Measurements from ENCODE around the gene CDH4.
"Not testable (repeated sequence)": the region's sequence is repeated elsewhere in the genome, so short reads cannot be mapped to it uniquely, and the experiment has no call there.

CDH4 gene

DNA sequence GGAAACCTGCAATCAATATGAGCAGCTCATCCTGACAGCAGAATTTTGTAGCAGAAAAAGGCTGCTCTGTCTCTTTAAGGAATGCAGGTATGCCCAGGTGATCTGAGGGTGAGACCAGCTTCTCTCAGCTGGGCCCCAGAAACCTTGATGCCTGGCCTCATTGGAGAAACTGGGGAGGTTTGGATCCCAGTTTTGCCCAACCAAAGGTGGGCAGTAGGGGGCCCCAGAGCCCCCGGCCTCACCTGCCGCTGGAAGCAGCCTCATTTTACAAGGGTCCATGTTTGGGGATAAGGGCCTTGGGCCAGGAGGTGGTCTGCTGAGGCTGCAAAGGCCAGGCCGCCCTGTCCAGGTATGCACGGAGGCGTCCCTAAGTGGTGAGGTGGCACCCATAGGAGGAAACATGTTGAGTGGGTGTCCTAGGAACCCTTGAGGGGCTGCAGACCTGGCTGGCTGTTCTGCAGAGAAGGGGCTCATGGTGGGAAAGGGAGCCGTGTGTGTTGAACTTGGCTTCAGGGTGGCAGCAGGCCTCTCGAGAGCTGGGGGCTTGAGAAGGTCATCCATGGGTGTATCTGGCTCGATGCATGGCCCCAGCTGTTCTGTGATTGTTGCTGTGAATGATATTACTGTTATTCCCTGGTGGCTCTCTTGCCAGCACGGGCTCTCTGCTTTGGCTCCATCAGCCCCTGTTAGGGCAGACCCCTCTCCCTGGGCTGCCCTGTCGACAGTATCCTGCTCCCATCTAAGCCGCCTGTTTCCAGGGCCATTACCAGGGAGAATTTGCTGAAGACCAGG, 208.4 kb downstream of the CDH4 start:
- Histone ChIP-seq H3K4me1 (no peaks in the 10 kb centered on the region), H3K4me3 (no peak overlapping the region), H3K36me3 (replicated peaks) (no peaks in the 10 kb centered on the region), H3K27me3 (ENCODE audit: low read depth) (no peaks in the 10 kb centered on the region), H3K9me3 (no peaks in the 10 kb centered on the region)
- no peak for DNase-seq (ENCODE audit: low spot score in 2 of 2)
- in situ Hi-C loops (cut with MboI; ENCODE audit: low sequenced_read_pairs): no loop called here

DNA sequence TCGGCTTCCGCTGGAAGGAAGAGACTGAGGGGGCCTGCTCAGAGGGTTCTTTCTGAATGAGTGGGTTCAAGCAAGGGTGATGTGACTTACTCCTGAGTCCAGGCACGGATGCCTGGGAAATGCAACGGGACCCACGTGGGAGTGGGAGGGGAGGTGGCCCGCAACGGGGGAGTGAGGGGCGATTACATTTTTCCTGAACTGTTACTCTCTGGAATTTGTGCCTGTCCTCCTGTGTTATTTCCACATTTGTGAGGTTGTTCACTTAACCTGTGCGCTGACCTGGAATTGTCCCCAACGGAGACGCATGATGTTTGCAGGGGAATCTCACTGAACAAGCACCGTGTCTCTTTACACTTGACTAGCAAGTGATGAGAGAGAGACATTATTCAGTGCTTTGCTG, 209.4 kb downstream of the CDH4 start:
- in situ Hi-C loops (cut with MboI; ENCODE audit: low sequenced_read_pairs): no loop called here
- H3K4me3 ChIP-seq: no peak overlapping the region

DNA sequence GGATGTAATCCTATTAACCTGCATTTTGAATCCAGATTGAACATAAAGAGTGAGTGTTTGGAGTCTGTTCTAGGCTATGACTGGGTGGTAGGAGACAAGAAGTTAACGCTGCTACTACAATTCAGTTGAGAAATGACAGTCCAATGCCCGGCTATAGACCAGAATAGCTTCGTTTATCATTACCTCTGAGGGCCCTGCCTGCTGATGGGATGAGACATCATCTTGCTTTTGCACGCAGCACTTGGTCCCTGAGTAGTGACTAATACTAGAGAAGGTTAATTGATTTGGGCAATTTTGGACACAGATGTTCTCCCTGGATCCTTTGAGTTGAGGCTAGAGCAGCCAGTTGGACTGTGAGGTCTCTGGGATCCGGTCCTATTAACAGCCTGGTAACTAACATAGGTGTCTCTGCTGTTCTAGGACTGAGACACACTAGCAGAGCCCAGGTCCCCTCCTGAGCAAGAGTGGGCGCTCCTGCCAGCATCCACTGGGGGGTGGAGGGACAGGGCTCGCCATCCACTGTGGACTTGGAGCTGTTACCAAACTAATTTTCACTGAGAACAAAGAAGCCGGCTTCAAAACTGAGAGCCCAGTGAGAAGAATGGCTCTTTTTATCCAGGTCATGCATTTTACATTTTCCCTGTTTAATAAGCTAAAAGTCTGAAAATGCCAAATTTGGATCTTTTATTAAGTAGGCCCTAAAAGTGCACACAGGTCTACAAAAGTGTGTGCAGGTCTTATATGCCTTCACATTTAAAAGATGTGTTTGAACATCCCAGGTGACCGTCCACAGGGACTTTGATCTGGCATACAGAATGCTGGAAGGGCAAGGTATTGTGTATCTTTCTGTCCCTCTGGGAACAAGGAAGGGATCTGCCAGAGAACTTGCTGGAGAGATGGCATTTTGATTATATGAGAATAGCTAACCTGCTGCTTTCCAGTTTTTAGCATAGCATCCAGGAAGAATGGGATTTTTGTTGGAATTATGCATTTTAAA, 212.5 kb downstream of the CDH4 start:
- Histone ChIP-seq H3K27me3 (ENCODE audit: low read depth) (no peaks in the 10 kb centered on the region), H3K9me3 (no peaks in the 10 kb centered on the region), H3K36me3 (replicated peaks) (no peaks in the 10 kb centered on the region), H3K4me1 (no peaks in the 10 kb centered on the region), H3K4me3 (no peak overlapping the region)
- no peak for DNase-seq (ENCODE audit: low spot score in 2 of 2)
- in situ Hi-C loops (cut with MboI; ENCODE audit: low sequenced_read_pairs): no loop called here

More for the DNA sequence above, 209.4 kb downstream of the CDH4 start:
- no peak for DNase-seq (ENCODE audit: low spot score in 2 of 2)
- Histone ChIP-seq H3K4me1 (no peaks in the 10 kb centered on the region), H3K27me3 (ENCODE audit: low read depth) (no peaks in the 10 kb centered on the region), H3K9me3 (no peaks in the 10 kb centered on the region), H3K36me3 (replicated peaks) (no peaks in the 10 kb centered on the region)

DNA sequence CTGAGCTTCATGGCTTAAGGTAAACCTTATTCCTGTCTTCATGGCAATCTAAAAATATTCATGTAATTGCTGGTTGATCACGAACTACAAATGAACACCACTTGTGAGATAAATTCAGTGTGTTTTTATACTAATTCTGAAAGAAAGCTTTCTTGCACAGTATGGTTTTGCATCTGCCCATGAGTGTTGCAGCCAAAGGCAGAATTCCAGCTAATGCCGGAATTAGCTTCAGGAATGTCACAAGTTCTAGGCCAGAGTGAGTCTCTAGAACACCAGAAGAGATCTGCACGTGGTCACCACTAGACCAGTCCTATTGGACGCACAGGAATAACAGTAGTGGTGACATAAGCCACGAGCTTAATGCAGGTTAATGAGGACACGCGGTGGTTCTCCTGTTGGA, 223.7 kb downstream of the CDH4 start:
- H3K9me3 ChIP-seq: no peaks in the 10 kb centered on the region
- in situ Hi-C loops (cut with MboI; ENCODE audit: low sequenced_read_pairs): no loop called here
- H3K36me3 ChIP-seq (replicated peaks): no peaks in the 10 kb centered on the region
- no peak overlapping the region for H3K4me3 ChIP-seq
- no peaks in the 10 kb centered on the region for H3K4me1 ChIP-seq
- DNase-seq (ENCODE audit: low spot score in 2 of 2): no peak
- H3K27me3 ChIP-seq (ENCODE audit: low read depth): no peaks in the 10 kb centered on the region

DNA sequence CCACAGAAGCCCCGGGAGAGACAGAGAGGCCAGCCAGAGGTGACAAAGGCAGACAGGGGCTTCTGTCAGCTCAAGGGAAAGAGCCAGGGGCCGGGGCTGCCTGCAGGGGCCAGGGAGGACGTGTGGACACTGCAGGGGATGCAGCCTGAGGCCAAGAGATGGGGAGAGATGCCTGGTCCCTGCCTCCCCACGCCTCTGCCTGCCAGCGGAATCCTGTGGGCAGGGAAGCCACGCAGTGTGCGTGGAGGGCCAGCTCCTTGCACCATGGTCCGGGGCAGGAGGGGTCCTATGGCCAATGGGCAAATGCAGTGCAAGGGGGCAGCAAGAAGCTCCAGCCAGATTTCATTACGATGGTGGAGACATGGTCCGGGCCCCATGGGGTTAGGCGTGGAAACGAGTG, 224.9 kb downstream of the CDH4 start:
- H3K27me3 ChIP-seq (ENCODE audit: low read depth): no peaks in the 10 kb centered on the region
- in situ Hi-C loops (cut with MboI; ENCODE audit: low sequenced_read_pairs): no loop called here
- no peak overlapping the region for H3K4me3 ChIP-seq
- H3K4me1 ChIP-seq: no peaks in the 10 kb centered on the region
- no peaks in the 10 kb centered on the region for H3K36me3 ChIP-seq (replicated peaks)
- DNase-seq (ENCODE audit: low spot score in 2 of 2): no peak
- H3K9me3 ChIP-seq: no peaks in the 10 kb centered on the region

DNA sequence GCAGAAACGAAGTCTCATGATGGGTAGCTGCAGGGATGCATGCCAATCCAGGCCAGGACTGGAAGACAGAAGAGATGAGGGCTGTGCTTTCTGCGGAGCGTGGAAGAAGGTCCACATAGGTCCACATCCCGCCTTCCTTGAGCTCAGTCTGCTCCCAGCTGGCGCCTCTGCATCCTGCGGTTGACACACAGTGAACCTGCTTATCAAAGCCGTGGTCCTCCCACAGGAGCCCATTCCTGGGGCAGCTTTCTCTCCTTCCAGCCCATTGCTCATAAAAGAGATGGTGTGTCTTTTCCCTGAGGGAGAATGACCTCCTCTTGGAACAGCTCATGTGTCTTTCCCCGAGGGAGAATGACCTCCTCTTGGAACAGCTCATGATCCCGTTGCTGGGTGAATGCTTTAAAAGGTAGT, 225.4 kb downstream of the CDH4 start:
- Histone ChIP-seq H3K4me3 (no peak overlapping the region), H3K4me1 (no peaks in the 10 kb centered on the region), H3K9me3 (no peaks in the 10 kb centered on the region), H3K36me3 (replicated peaks) (no peaks in the 10 kb centered on the region), H3K27me3 (ENCODE audit: low read depth) (no peaks in the 10 kb centered on the region)
- in situ Hi-C loops (cut with MboI; ENCODE audit: low sequenced_read_pairs): no loop called here
- DNase-seq (ENCODE audit: low spot score in 2 of 2): no peak

DNA sequence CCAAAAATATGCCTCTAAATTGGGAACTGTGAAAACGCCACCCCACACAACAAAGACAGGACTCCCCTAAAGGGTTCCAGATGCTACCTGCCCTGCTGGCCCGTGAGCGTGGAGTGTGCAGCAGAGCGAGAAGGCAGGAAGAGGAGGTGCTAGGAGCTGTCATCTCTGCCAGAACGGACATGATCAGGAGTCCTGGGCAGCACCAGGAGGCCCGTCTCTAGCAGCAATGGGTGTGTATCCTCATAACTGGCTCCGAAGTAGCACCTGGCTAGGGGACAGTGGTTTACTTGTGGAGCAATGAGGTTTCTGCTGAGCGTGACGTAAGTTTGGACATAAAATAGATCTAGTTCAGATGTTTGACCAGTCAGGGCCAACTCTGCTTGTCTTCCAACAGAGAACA, 226.0 kb downstream of the CDH4 start:
- Histone ChIP-seq H3K27me3 (ENCODE audit: low read depth) (no peaks in the 10 kb centered on the region), H3K4me3 (no peak overlapping the region), H3K36me3 (replicated peaks) (no peaks in the 10 kb centered on the region), H3K4me1 (no peaks in the 10 kb centered on the region), H3K9me3 (no peaks in the 10 kb centered on the region)
- in situ Hi-C loops (cut with MboI; ENCODE audit: low sequenced_read_pairs): no loop called here
- no peak for DNase-seq (ENCODE audit: low spot score in 2 of 2)

DNA sequence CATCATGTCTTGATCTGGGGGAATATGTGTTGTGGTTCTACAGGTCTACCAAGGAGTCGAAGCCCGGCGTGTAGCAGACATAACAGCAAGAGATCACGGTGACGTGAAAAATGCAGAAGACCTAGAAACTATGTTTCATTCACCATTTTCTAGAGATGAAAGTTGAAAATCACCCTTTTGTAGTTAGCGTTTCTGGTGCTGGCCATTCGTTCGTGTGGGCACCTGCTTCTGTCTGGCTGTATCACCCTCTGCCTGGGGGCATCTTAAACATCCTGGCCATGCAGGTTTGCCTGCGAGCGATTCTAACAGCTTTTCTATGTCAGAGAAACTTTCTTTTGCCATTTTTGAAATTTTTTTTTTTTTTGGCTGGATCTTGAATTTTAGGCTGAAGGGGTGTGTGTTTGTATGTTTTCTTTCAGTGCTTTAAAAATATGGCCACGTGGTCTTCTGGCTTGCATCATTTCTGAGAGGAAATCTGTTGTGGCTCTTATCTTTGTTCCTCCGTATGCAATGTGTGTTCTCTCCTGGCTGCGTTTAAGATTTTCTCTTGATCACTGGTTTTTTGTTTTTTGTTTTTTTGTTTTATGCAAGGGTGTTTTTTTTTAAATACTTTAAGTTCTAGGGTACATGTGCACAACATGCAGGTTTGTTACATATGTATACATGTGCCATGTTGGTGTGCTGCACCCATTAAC, 226.7 kb downstream of the CDH4 start:
- Histone ChIP-seq H3K9me3 (no peaks in the 10 kb centered on the region), H3K4me3 (no peak overlapping the region), H3K27me3 (ENCODE audit: low read depth) (no peaks in the 10 kb centered on the region), H3K36me3 (replicated peaks) (no peaks in the 10 kb centered on the region), H3K4me1 (no peaks in the 10 kb centered on the region)
- no peak for DNase-seq (ENCODE audit: low spot score in 2 of 2)
- in situ Hi-C loops (cut with MboI; ENCODE audit: low sequenced_read_pairs): no loop called here

DNA sequence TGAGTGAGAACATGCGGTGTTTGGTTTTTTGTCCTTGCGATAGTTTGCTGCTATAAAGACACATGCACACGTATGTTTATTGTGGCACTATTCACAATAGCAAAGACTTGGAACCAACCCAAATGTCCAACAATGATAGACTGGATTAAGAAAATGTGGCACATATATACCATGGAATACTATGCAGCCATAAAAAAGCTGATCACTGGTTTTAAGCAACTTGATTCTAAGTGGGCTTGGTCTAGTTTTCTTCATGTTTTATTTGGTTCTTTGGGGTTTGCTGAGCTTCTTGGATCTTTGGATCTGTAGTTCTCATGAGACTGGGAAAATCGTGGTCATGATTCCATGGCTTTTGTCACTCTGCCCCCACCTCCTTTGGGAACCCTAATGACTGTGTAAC, 227.4 kb downstream of the CDH4 start:
- in situ Hi-C loops (cut with MboI; ENCODE audit: low sequenced_read_pairs); H3K36me3 ChIP-seq (replicated peaks); H3K27me3 ChIP-seq (ENCODE audit: low read depth); DNase-seq (ENCODE audit: low spot score in 2 of 2); H3K4me1 ChIP-seq; H3K9me3 ChIP-seq; H3K4me3 ChIP-seq: not testable (repeated sequence)

DNA sequence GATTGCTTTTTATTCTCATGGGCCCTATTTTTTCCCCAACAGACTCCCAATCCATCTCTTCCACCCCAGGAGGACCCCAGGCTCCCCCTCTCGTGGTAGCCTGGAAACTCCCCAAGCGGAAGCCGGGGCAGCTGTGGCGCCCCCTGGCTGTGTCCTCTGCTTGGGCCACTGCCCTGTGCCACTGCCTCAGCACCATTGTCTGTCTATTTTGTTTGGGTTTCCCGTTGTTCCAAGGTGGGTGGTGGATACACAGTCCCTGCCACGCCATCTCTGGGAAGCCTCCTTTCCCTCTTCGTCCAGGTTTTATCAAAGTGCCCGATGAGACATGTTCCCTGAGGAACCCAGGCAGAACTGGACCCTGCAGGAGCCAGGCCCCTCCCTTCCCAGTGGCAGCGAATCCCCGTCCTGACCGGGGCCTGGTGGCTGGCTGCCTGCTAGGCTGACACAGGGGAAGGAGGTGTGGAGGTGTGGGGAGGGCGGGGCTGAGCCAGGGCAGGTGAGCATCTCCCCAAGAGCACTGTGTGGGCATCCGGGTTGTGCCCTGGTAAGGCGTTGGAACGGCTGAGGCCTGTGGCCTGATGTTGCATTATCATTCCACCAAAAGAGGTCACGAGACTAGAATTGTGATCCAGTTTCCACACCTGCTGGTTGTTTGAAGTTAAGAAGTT, 228.2 kb downstream of the CDH4 start:
- no peaks in the 10 kb centered on the region for H3K36me3 ChIP-seq (replicated peaks)
- H3K4me1 ChIP-seq: no peaks in the 10 kb centered on the region
- no peak overlapping the region for H3K4me3 ChIP-seq
- DNase-seq (ENCODE audit: low spot score in 2 of 2): no peak
- H3K9me3 ChIP-seq: no peaks in the 10 kb centered on the region
- no peaks in the 10 kb centered on the region for H3K27me3 ChIP-seq (ENCODE audit: low read depth)
- in situ Hi-C loops (cut with MboI; ENCODE audit: low sequenced_read_pairs): no loop called here

DNA sequence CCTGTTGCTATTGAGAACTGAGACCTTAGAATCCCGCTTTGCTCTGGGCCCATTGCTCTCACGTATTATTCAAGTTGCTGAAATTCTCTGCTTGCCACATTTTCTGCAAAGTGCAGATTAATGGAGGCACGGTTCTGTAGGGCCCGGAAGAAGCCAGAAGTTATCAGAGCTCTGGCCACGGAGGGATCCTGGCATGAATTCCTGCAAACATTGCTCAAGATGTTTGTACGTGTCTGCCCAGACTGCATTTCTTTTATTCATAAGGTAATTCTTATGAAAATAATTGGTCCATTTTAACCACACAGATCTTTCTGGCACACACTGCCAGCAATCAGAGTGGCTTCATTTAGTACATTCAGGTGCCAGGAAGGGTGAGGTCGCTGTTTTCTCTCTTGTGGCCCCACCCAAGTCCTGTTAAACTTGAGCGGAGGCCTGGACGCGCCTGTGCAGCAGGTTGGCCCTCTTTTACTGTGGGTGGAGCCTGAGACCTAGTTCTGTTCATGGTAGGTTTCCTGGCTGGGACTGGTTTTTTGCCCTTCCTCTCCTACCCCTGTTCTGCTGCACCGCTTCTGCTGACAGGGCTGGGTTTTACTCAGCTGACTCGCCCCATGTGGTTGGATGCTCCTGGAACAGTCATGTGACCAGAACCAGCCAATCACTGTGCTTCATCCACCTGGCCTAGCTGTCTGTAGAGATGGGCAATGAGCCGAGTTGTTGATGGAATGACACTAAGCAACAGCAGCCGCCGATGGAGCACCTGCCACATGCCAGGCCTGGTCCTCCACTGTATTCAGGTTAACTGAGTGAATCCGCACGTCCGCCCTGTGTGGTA, 230.2 kb downstream of the CDH4 start:
- no peaks in the 10 kb centered on the region for H3K9me3 ChIP-seq
- no peak for DNase-seq (ENCODE audit: low spot score in 2 of 2)
- H3K27me3 ChIP-seq (ENCODE audit: low read depth): no peaks in the 10 kb centered on the region
- no peak overlapping the region for H3K4me3 ChIP-seq
- in situ Hi-C loops (cut with MboI; ENCODE audit: low sequenced_read_pairs): no loop called here
- H3K36me3 ChIP-seq (replicated peaks): no peaks in the 10 kb centered on the region
- no peaks in the 10 kb centered on the region for H3K4me1 ChIP-seq

DNA sequence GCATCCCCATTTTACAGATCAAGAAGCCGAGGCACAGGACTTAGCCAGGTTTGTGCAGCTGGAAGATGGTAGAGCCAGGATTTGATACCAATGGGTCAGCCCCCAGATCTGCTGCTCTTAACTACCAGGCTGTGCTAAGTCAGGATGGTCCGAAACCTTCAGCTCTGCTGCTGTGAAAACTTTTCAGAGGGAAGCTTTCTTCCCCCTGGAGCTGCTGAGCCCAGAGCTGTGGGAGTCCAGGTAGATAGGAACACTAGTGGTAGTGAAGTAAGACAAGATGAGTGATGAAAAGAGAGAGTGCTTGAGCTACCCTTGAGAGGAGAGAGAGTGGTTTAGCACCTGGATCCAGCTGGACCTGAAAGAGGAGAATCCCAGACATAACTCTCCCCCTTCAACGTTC, 230.8 kb downstream of the CDH4 start:
- Histone ChIP-seq H3K4me1 (no peaks in the 10 kb centered on the region), H3K36me3 (replicated peaks) (no peaks in the 10 kb centered on the region), H3K4me3 (no peak overlapping the region), H3K27me3 (ENCODE audit: low read depth) (no peaks in the 10 kb centered on the region), H3K9me3 (no peaks in the 10 kb centered on the region)
- in situ Hi-C loops (cut with MboI; ENCODE audit: low sequenced_read_pairs): no loop called here
- DNase-seq (ENCODE audit: low spot score in 2 of 2): no peak

All from HAP-1 (cell line).